Measurements from ENCODE around the gene HDAC11. TPM values are rescaled to one million over a fixed set of nuclear protein-coding genes. Genes with fewer than 3 reads are reported as not detected.

HDAC11 gene
- total RNA-seq, 1 experiment from 2014 or later = 7.0 TPM

GRCh38 chr3:13553686-13554085 is 73.6 kb downstream of the HDAC11 start:
- no peak overlapping the region for H2BK5ac ChIP-seq (ENCODE audit: insufficient read length, low read length)
- H2BK120ac ChIP-seq (ENCODE audit: low read depth, low read length, poor library complexity, severe bottlenecking) = no peak overlapping the region
- H3K79me2 ChIP-seq (ENCODE audit: insufficient read depth, low read length) = no peaks in the 10 kb centered on the region
- H3K23ac ChIP-seq (ENCODE audit: insufficient read length, low read depth, low read length) = no peak overlapping the region
- no CpG with 5 or more reads among the region's 12 CpGs for WGBS (ENCODE audit: extremely low coverage, insufficient read length, low lambda C conversion rate)
- H3K4me1 Mint-ChIP-seq = peaks cover 19 to 33% of the 10 kb centered on the region in 2 experiments
- no peak overlapping the region for H3T11ph ChIP-seq (ENCODE audit: low read length)
- no peak for DNase-seq
- H3K9ac ChIP-seq (ENCODE audit: extremely low read depth, insufficient read length, low read length) = no peak overlapping the region
- no peak overlapping the region for H3K18ac ChIP-seq (ENCODE audit: insufficient read length, low read depth, low read length)
- H4K20me1 ChIP-seq (ENCODE audit: control insufficient read depth, insufficient read depth, insufficient read length) = no peaks in the 10 kb centered on the region
- H3K23me2 ChIP-seq (ENCODE audit: insufficient read length, low read depth, low read length, poor library complexity, severe bottlenecking) = no peaks in the 10 kb centered on the region
- no peaks in the 10 kb centered on the region for H3K4me1 ChIP-seq (ENCODE audit: insufficient read depth, low read length)
- no peak overlapping the region for H2BK20ac ChIP-seq (ENCODE audit: low read depth, low read length, poor library complexity, severe bottlenecking)
- no peak overlapping the region for H3K4me2 ChIP-seq (ENCODE audit: insufficient read depth, insufficient read length, low read length)
- no peak overlapping the region for H2AFZ ChIP-seq (ENCODE audit: low read length)
- peaks cover 26% of the 10 kb centered on the region for H3K27me3 Mint-ChIP-seq (ENCODE audit: low read depth)
- H3K14ac ChIP-seq (ENCODE audit: insufficient read depth, low read length) = no peak overlapping the region
- H3K36me3 Mint-ChIP-seq (ENCODE audit: insufficient read depth in 1 of 3, low read depth in 3 of 3) = no peaks in the 10 kb centered on the region
- H2AK5ac ChIP-seq (ENCODE audit: insufficient read length, low read length) = no peak overlapping the region
- H3K9me3 Mint-ChIP-seq = no peaks in the 10 kb centered on the region
- H2BK12ac ChIP-seq (ENCODE audit: insufficient read length, low read depth, low read length) = no peak overlapping the region
- H3K4me3 Mint-ChIP-seq = no peak overlapping the region
- no peaks in the 10 kb centered on the region for H3K9me3 ChIP-seq (ENCODE audit: control insufficient read depth, low read depth, low read length)
- TF ChIP-seq, protein P1, sequence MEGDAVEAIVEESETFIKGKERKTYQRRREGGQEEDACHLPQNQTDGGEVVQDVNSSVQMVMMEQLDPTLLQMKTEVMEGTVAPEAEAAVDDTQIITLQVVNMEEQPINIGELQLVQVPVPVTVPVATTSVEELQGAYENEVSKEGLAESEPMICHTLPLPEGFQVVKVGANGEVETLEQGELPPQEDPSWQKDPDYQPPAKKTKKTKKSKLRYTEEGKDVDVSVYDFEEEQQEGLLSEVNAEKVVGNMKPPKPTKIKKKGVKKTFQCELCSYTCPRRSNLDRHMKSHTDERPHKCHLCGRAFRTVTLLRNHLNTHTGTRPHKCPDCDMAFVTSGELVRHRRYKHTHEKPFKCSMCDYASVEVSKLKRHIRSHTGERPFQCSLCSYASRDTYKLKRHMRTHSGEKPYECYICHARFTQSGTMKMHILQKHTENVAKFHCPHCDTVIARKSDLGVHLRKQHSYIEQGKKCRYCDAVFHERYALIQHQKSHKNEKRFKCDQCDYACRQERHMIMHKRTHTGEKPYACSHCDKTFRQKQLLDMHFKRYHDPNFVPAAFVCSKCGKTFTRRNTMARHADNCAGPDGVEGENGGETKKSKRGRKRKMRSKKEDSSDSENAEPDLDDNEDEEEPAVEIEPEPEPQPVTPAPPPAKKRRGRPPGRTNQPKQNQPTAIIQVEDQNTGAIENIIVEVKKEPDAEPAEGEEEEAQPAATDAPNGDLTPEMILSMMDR (conservative IDR thresholded peaks at IDR 0.05) = no peak
- H4K91ac ChIP-seq (ENCODE audit: insufficient read length, low read depth, low read length) = no peak overlapping the region
- H4K5ac ChIP-seq (ENCODE audit: insufficient read length, low read depth, low read length) = no peak overlapping the region
- no peak overlapping the region for H4K8ac ChIP-seq (replicated peaks; ENCODE audit: insufficient read length, low read depth, low read length)
- H3K4ac ChIP-seq (ENCODE audit: low read depth, low read length) = no peak overlapping the region
- no peak overlapping the region for H2BK15ac ChIP-seq (ENCODE audit: low read depth, low read length)
- H3K79me1 ChIP-seq (ENCODE audit: insufficient read depth, low read depth, low read length, poor library complexity, severe bottlenecking) = no peaks in the 10 kb centered on the region
- no peak overlapping the region; a peak in 1 of 7 replicates for H3K27ac Mint-ChIP-seq
- no peak overlapping the region for H3K27ac ChIP-seq (ENCODE audit: insufficient read length, low read depth, low read length)
- H3K27me3 ChIP-seq (ENCODE audit: insufficient read depth, low read length) = no peaks in the 10 kb centered on the region; the same call in 1 of the 2 replicates
- no peak overlapping the region for H3K56ac ChIP-seq (ENCODE audit: insufficient read length, low read depth, low read length)

All from H9 (cell line).